ENCODE data around the gene EGFL7. TPM values are rescaled to one million over a fixed set of nuclear protein-coding genes. Genes with fewer than 3 reads are reported as not detected.
"Not testable (repeated sequence)": the region's sequence is repeated elsewhere in the genome, so short reads cannot be mapped to it uniquely, and the experiment has no call there.

Gene EGFL7
- polyA plus RNA-seq, 1 donor, result 38.8 TPM

- DNase-seq, result no peak
Measured at GRCh38 chr9:136697146-136697820, 34.6 kb downstream of the EGFL7 start.

GRCh38 chr9:136697821-136698526 lies 35.3 kb downstream of the EGFL7 start:
- DNase-seq, result no peak

GRCh38 chr9:136698635-136699246 lies 36.0 kb downstream of the EGFL7 start:
- DNase-seq, result no peak

- no peak for DNase-seq
Measured at GRCh38 chr9:136700304-136700703, 37.6 kb downstream of the EGFL7 start.

GRCh38 chr9:136700959-136701667 lies 38.4 kb downstream of the EGFL7 start:
- no peak for DNase-seq

GRCh38 chr9:136701668-136702053 lies 38.9 kb downstream of the EGFL7 start:
- DNase-seq, result no peak

- no peak for DNase-seq
Measured at GRCh38 chr9:136703276-136703860, 40.7 kb downstream of the EGFL7 start.

GRCh38 chr9:136704741-136705140 lies 42.0 kb downstream of the EGFL7 start:
- not testable (repeated sequence) for DNase-seq

- DNase-seq, result no peak
Measured at GRCh38 chr9:136705564-136705963, 42.8 kb downstream of the EGFL7 start.

- no peak for DNase-seq
Measured at GRCh38 chr9:136707011-136707410, 44.3 kb downstream of the EGFL7 start.

- DNase-seq, result no peak
Measured at GRCh38 chr9:136707849-136708517, 45.3 kb downstream of the EGFL7 start.

- no peak for DNase-seq
Measured at GRCh38 chr9:136709454-136710109, 46.9 kb downstream of the EGFL7 start.

GRCh38 chr9:136710543-136710942 lies 47.8 kb downstream of the EGFL7 start:
- DNase-seq, result no peak

- not testable (repeated sequence) for DNase-seq
Measured at GRCh38 chr9:136711219-136711648, 48.5 kb downstream of the EGFL7 start.

- DNase-seq, result no peak
Measured at GRCh38 chr9:136711751-136712689, 49.3 kb downstream of the EGFL7 start, which contains the start of gene DIPK1B. Gene DIPK1B, plus strand, starts transcription at chr9:136712572. Its CDS starts 94 bp downstream, at chr9:136712666.

- DNase-seq, result no peak
Measured at GRCh38 chr9:136712690-136713544, 50.2 kb downstream of the EGFL7 start.

GRCh38 chr9:136713550-136713949 lies 50.8 kb downstream of the EGFL7 start:
- no peak for DNase-seq

- DNase-seq, result no peak
Measured at GRCh38 chr9:136714096-136714892, 51.6 kb downstream of the EGFL7 start.

Measured in left kidney (tissue), 2 donors.